Keratinocyte (primary cell): Measurements from ENCODE around the gene B4GALNT2.

Experiments used
- EZH2 ChIP-seq: IDR thresholded peaks from one replicate; pipeline ENCODE4 v1.6.1; 2012; ENCODE audit warnings: inconsistent platforms, mild to moderate bottlenecking, low read length, moderate library complexity
- TF ChIP-seq, protein P1 (sequence below), 3 experiments: IDR thresholded peaks in 1 of 3; conservative IDR thresholded peaks in 1 of 3; optimal IDR thresholded peaks in 1 of 3; 2 replicates in 2 of 3; 3 replicates in 1 of 3; pipeline versions ENCODE3 to v1.5.1; 2011; ENCODE audit warnings: low read length in 3 of 3, mild to moderate bottlenecking in 3 of 3, moderate library complexity in 2 of 3, control low read depth in 1 of 3, inconsistent platforms in 1 of 3; ENCODE audit not compliant: insufficient read depth in 2 of 3; ENCODE audit errors: extremely low read depth in 1 of 3

DNA sequence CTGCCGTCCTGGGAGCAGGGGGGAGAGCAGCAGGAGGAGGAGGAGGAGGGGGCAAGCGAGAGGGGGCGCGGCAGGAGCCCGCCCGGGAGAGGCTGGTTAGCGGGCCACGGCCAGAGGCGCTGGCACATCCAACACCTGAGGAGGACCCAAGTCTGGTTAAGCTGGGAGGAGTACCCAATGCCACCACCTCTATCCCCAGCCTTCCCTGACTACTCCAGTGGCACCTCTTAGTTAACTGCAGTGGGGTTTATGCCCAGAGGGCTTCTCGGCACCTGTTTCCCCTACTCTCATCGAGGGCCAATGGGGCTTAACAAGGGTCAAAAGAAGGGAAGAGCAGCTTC lies 92.4 kb downstream of the B4GALNT2 start:
- TF ChIP-seq, protein P1, sequence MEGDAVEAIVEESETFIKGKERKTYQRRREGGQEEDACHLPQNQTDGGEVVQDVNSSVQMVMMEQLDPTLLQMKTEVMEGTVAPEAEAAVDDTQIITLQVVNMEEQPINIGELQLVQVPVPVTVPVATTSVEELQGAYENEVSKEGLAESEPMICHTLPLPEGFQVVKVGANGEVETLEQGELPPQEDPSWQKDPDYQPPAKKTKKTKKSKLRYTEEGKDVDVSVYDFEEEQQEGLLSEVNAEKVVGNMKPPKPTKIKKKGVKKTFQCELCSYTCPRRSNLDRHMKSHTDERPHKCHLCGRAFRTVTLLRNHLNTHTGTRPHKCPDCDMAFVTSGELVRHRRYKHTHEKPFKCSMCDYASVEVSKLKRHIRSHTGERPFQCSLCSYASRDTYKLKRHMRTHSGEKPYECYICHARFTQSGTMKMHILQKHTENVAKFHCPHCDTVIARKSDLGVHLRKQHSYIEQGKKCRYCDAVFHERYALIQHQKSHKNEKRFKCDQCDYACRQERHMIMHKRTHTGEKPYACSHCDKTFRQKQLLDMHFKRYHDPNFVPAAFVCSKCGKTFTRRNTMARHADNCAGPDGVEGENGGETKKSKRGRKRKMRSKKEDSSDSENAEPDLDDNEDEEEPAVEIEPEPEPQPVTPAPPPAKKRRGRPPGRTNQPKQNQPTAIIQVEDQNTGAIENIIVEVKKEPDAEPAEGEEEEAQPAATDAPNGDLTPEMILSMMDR (optimal IDR thresholded peaks at IDR 0.05 in 1 of 3, IDR thresholded peaks at IDR 0.05 in 1 of 3, conservative IDR thresholded peaks at IDR 0.05 in 1 of 3; ENCODE audit: extremely low read depth in 1 of 3, insufficient read depth in 2 of 3, low read length in 3 of 3), result no peak
- TF ChIP-seq EZH2, result peak; percentile 34
